Activated CD8-positive, alpha-beta memory T cell treated with anti-CD3 and anti-CD28 coated beads for 1 hour (primary cell): ENCODE results near the gene USP14.
A peak's percentile ranks its signal among the peaks of the same experiment; 100 is the strongest.
"Not testable (repeated sequence)": the region's sequence is repeated elsewhere in the genome, so short reads cannot be mapped to it uniquely, and the experiment has no call there.

Experiments used
- DNase-seq, 2 donors: peaks; one replicate each; pipeline ENCODE4 v3.0.0-alpha.2; 2020; ENCODE audit warnings: low read depth in 1 of 2; ENCODE audit errors: extremely low read depth in 1 of 2

USP14 gene

DNA sequence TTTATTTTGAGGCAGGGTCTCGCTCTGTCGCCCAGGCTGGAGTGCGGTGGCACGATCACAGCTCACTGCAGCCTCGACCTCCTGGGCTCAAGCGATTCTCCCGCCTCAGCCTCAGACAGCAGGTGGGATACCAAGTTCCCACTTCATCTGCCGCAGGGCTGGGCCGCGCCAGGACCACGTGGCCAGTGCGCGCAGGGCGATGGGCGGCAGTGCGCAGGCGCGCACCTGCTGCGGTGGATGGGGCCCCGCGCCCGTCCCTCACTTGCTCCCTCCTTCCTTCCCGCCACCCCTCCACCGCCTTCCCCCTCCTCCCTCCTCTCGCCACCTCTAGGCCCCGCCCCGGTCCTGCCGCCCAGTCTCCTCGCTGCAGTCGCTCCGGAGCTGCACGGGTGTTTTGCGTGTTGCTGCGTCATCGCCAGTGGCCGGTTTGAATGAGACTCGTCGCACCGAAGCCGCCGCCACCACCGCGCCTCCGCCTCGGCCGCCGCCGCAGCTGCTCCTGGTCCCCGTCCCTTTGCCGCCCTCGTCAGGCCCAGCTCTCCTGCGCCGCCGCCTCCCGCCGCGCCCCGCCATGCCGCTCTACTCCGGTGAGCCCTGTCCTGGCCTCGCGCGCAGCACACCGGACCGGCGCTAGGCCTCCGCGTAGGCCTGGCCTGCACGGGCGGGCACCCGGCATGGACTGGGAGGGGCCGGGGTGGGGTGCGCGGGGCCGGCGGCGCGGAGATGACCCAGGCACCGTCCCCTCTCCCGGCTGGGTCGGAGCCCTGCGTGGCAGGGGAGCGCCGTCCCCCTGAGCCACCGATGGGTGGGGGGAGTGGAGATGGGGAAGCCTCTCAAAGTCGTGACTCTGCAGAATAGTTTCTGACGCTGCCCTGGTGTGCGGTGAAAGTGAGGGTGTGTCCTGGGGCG lies at the start of gene USP14:
TSS of gene USP14 (plus strand) at position 430 of the 909 bp plus-strand sequence. CDS start at position 572, 142 bp downstream.
- DNase-seq: peak; percentile 94 to 95

DNA sequence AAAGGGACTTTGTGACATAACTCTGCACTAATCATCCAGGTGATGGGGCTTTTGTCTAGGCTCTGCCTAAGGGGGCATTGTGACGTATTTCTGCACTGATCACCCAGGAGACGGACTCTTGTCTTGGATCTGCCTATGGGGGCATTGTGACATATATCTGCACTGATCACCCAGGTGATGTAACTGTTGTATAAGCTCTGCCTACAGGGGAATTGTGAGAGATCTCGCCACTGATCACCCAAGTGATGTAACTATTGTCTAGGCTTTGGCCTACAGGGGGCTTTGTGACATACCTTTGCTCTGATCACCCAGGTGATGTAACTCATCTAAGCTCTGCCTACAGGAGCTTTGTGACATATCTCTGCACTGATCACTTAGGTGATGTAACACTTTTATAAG lies 49.7 kb upstream of the USP14 start:
- not testable (repeated sequence) for DNase-seq

DNA sequence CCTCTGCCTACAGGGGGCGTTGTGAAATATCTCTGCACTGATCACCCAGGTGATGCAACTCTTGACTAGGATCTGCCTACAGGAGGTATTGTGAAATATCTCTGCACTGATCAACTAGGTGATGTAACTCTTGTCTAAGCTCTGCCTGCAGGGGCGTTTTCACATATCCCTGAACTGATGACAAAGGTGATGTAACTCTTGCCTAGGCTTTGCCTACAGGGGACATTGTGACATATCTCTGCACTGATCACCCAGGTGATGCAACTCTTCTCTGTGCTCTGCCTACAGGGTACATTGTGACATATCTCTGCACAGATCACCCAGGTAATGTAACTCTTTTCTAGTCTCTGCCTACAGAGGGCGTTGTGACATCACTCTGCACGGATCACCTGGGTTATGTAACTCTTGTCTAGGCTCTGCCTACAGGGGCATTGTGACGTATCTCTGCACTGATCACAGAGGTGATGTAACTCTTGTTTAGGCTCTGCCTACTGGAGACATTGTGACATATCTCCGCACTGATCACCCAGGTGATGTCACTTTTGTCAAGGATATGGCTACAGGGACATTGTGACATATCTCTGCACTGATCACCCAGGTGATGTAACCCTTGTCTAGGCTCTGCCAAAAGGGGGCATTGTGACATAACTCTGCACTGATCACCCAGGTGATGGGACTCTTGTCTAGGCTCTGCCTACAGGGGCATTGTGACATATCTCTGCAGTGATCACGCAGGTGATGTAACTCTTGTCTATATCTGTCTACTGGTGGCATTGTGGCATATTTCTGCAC lies 49.0 kb upstream of the USP14 start:
- DNase-seq: not testable (repeated sequence)

DNA sequence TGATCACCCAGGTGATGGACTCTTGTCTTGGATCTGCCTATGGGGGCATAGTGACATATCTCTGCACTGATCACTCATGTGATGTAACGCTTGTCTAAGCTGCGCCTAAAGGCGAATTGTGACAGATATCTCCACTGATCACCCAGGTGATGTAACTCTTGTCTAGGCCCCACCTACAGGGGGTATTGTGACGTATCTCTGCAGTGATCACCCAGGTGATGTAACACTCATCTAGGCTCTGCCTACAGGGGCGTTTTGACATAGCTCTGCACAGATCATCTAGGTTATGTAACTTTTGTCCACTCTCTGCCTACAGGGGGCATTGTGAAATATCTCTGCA lies 48.5 kb upstream of the USP14 start:
- not testable (repeated sequence) for DNase-seq

DNA sequence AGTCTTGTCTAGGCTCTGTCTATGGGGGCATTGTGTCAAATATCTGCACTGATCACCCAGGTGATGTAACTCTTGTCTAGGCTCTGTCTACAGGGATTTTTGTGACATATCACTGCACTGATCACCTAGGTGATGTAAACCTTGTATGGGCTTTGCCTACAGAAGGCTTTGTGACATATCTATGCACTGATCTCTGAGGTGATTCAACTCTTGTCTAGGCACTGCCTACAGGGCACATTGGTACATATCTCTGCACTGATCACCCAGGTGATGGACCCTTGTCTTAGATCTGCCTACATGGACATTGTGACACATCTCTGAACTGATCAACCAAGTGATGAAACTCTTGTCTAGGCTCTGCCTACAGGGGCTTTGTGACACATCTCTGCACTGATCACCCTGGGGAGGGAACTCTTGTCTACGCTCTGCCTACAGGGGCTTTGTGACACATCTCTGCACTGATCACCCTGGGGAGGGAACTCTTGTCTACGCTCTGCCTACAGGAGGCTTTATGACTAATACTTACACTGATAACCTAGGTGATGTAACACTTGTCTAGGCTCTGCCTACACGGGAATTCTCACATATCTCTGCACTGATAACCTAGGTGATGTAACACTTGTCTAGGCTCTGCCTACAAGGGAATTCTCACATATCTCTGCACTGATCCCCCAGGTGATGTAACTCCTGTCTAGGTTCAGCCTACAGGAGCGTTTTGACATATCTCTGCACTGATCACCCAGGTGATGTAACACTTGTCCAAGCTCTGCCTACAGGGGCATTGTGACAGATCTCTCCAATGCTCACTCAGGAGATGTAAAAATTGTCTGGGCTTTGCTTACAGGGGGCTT lies 47.8 kb upstream of the USP14 start:
- DNase-seq: not testable (repeated sequence)

DNA sequence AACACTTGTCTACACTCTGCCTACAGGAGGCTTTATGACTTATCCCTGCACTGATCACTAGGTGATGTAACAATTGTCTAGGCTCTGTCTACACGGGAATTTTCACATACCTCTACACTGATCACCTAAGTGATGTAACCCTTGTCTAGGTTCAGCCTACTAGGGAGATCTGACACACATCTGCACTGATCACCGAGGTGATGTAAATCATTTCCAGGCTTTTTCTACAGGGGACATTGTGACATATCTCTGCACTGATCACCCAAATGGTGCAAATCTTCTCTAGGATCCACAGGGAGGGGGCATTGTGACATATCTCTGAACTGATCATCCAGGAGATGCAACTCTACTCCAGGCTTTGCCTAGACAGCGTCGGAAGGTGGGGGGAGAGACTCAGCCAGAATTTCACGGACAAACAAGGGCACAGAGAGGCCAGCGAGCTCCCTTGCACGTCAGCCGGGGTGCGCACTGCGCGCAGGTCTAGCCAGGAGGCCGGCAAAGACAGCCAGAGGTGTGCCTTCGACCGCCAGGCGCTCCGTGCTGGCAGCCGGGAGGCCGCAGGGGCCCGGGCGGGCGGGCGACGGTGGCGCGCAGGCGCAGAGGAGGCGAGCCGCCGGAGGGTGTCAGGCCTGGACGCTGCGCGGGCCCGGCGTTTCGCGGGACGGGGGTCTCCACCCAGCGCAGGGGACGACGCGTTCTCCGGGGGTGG lies 46.9 kb upstream of the USP14 start:
- DNase-seq: peak in 1 of 2 donors; percentile 59

DNA sequence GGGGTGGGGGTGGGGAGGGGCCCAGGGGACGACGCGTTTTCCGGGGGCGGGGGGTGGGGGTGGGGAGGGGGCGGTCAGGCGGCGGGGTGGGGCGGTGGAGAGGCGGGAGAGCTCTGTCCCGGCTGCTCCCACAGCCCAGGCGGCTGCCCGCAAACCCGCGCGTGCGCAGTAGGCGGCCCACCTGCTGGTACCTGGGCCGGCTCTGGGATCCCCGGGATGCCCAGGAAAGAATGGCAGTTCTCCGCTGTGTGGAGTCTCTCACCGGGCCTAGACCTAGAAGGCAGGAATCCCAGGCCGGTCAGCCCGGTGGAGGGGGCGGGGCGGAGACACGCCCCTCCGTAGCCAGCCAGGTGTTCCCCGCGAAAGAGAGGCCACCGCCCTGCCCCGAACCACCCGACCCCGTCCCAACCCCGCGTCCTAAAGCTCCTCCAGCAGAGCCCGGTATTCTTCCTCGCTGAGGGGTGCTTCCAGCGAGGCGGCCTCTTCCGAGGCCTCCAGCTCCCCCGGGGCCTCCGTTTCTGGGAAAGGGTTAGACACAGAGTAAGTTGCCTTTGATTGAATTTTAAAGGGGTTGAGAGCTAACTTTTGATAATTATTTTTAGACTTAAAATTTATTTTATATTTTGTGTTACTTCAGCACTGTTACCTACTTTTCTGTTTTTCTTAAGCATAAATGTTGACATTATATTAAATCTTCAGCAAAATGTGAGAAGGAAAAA lies 46.2 kb upstream of the USP14 start:
- DNase-seq: not testable (repeated sequence)

DNA sequence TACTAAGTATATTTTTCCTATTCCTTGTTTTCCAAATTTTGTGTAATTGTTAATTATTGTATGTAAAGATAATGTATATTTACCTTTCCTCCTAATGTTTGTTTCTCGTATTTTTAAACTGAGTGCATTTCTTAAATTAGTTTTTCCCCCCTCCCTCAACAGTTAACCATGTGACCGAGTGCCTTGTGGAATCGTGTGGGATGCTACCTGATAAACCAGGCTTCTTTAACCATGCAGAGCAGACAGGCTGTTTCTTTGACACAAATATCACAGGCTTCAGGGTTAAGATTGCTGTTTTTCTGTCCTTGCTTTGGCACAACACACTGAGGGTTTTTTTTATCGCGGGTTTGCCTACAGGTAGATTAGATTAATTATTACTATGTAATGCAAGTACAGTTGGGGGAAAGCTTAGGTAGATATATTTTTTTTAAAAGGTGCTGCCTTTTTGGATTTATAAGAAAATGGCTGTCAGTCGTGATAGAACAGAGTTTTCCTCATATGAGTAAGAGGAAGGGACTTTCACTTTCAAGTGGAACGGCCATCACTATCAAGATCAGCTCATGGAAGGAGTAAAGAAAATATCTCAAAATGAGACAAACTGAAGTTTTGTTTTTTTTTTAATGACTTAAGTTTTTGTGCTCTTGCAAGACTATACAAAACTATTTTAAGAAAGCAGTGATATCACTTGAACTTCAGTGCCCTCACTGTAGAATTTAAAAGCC lies 37.7 kb upstream of the USP14 start:
- DNase-seq: not testable (repeated sequence)

DNA sequence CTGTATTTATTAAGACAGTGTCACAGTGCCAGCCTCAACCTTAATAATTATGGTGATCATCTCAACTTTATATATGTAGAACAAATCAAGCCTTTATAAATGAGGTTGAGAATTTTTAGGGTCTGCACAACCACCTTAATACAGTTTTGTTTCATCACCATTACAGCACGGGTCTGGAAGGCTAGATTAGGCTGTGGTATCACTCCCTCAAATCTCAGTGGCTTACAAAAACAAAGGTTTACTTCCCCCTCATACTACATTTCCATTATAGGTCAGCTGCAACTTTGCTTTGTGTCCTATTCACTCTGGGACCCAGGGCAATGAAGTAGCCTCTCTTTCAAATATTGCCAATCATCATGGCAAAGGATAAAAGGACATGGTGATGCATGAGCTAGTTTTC lies 23.3 kb upstream of the USP14 start:
- no peak for DNase-seq

DNA sequence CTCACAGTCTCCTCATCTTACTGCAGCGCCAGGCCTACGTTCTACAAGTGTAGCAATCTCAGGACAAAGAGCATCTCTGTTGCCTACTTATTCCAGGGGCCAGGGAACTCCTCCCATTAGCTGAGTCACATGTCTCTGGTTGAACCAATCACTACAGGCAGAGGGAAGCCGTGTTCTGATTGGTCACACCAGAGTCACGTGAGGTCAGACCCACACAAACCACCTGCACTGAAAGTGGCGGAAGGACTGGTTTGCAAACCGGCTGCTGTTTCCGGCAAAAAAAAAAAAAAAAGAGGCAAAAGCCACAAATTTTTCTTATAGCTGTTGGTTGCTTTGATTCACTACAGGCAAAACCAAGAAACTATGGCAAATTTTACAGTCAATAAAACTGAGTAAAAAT lies 21.9 kb upstream of the USP14 start:
- no peak for DNase-seq

DNA sequence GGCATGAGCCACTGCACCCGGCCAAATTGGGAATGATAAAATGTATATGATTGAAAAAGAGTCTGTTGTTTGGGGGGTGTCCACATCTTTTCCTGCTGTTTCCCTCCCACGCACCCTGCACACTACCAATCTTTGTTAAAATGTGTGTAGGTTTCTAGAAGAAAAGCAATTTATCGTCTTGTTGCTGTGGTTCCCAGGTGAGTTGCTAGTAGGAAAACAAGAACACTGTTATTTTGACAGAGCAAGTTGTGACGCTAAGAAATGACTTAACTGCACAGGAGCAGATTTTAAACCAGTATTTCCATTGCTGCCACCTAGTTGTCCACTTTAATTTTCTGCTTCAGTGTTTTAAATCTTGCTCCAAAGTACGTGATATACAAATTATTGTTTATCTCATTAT lies 21.0 kb upstream of the USP14 start:
- no peak for DNase-seq

DNA sequence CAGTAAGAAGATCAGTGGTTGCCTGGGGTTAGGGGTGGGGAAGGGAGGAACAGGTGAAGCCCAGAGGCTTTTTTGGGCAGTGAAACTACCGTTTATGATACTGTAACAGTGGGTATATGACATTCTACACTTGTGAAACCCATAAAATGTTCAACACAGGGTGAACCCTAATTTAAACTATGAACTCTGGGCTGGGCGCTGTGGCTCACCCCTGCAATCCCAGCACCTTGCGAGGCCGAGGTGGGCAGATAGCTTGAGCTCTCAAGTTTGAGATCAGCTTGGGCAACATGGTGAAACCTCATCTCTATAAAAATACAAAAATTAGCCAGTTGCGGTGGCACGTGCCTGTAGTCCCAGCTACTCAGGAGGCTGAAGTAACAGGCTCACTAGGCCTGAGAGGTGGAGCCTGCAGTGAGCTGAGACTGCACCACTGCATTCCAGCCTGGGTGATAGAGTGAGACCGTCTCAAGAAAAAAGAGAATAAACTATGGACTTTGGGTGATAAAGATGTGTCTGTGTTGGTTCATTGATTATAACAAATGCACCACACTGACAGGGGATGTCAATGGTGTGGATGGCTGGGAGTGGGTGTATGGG lies 17.6 kb upstream of the USP14 start:
- no peak for DNase-seq

DNA sequence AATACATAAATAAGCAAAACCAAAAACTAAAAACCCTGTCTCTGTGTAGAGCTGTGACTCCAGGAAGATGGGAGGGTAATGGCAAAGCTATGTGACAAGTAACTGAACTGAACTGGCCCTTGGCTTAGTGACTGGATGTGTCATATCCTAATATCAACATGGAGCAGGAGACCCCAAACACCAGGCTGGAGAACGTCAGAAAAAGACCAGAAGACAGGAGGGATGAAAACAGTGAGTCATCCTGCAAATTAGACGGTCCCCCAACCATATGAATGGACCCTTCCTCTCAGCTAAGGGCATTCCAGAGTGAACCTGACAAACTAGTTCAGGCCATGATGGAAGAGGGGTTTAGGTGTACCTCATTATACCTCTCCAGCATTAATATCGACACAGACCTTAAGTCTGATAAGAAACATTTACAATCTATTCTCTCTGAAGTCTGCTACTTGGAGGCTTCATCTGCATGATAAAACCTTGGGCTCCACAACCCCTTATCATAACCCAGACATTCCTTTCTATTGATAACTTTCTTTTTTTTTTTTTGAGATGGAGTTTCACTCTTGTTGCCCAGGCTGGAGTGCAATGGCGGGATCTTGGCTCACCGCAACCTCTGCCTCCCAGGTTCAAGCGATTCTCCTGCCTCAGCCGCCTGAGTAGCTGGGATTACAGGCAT lies 15.6 kb upstream of the USP14 start:
- not testable (repeated sequence) for DNase-seq

DNA sequence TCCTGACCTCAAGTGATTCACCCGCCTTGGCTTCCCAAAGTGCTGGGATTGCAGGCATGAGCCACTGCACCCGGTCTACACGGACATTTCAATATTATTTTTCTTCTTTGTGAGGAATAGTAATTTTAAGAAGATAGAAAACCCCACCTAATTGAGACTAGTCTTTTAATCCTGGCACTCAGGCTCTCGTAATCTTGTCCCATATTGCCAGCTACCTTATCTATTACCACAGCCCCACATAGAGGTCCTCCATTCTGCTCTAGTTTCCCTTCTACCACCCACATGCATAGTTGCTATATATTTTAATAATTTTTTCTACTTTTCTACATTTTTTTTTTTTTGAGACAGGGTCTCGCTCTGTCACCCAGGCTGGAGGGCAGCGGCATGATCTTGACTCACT lies 9.5 kb upstream of the USP14 start:
- no peak for DNase-seq

DNA sequence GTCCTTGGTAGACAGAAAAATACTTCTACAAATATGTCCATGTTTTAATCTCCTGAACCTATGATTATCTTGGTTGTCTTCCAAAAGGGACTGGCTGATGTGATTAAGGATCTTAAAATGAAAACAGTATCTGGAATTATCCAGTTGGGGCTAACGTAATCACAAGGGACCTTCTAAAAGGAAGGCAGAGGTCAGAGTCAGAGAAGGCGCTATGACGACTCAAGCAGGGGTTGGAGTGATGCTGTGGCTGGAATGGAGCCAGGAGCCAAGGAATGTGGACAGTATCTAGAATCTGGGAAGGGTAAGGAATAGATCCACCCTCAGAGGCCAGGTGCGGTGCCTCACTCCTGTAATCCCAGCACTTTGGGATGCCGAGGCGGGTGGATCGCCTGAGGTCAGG lies 4.2 kb upstream of the USP14 start:
- no peak for DNase-seq

DNA sequence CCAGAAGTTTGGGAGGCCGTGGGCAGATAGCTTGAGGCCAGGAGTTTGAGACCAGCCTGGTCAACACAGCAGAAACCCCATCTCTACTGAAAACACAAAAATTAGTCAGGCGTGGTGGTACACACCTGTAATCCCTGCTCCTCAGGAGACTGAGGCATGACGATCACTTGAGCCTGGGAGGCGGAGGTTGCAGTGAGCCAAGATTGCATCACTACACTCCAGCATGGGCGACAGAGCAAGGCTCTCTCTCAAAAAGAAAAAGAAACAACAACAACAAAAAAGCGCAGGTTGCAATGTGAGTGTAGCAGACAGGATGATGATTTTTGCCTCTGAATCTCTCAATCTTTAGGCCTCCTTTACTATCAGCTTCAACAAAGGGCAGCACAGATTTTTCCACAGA lies 2.7 kb upstream of the USP14 start:
- no peak for DNase-seq

DNA sequence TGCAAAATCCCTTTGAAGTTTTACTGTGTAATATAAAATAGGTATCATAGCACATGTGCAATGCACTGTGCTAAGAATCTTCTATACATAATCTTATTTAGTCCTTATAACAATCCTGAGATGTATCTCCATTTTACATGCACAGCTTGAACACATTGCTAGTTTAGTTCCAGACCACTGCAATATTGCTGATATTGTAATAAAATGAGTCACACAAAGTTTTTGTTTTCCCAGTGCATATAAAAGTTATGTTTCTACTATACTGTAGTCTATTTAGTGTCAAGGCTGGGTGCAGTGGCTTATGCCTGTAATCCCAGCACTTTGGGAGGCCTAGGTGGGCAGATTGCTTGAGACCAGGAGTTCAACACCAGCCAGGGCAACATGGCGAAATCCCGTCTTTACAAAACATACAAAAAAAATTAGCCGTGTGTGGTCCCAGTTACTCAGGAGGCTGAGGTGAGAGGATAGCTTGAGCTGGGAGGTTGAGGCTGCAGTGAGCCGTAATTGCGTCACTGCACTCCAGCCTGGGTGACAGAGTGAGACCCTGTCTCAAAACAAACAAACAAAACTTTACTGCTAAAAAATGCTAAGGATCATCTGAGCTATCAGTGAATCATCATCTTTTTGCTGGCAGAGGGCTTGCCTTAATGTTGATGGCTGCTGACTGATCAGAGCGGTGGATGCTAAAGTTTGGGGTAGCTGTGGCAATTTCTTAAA lies 1.7 kb upstream of the USP14 start:
- no peak for DNase-seq
